HL-60 (cell line): ENCODE data around the gene GPR179.

ENCODE experiments used
- DNase-seq, 2 experiments: peaks; one replicate each; pipeline ENCODE4 v3.0.0-alpha.2; 2010 to 2020; ENCODE audit warnings: low read depth in 1 of 2, low spot score in 1 of 2
- H3K27ac ChIP-seq: fragments of 250-450 bp; sonication (Bioruptor Pico); replicated peaks from 2 replicates; pipeline ENCODE4 v1.5.1; 2020; ENCODE audit warnings: mild to moderate bottlenecking, moderate library complexity
- H3K27me3 ChIP-seq: fragments of 250-450 bp; sonication (Bioruptor Pico); 2 replicates; pipeline ENCODE4 v1.5.1; 2021; ENCODE audit warnings: mild to moderate bottlenecking, moderate library complexity; ENCODE audit not compliant: insufficient read depth, poor library complexity, severe bottlenecking
- H3K4me3 ChIP-seq: replicated peaks from 2 replicates; pipeline ENCODE4 v1.5.1; 2011; ENCODE audit warnings: mild to moderate bottlenecking, control low read depth, low read length; ENCODE audit not compliant: insufficient read depth
- CTCF ChIP-seq: IDR thresholded peaks from one replicate; pipeline ENCODE4 v1.5.1; 2011; ENCODE audit warnings: low read length, control low read depth, inconsistent platforms; ENCODE audit not compliant: insufficient read depth
- GABPA ChIP-seq: IDR thresholded peaks from 2 replicates; pipeline ENCODE4 v1.6.1; 2012; ENCODE audit warnings: low read depth
- POLR2AphosphoS5 ChIP-seq: IDR thresholded peaks from 2 replicates; pipeline ENCODE4 v1.6.1; 2012; ENCODE audit warnings: low read depth
- REST ChIP-seq: IDR thresholded peaks from 2 replicates; pipeline ENCODE4 v1.6.1; 2012; ENCODE audit warnings: low read depth; ENCODE audit not compliant: insufficient replicate concordance
- SPI1 ChIP-seq: IDR thresholded peaks from 2 replicates; pipeline ENCODE4 v1.6.1; 2012; ENCODE audit warnings: low read depth, mild to moderate bottlenecking, borderline replicate concordance

GPR179 gene

GRCh38 chr17:38357486-38358123, 13.8 kb upstream of the GPR179 start:
- no peaks in the 10 kb centered on the region for H3K27me3 ChIP-seq
- TF ChIP-seq POLR2AphosphoS5 (no peak), CTCF (no peak), GABPA (no peak), REST (no peak), SPI1 (no peak)
- H3K27ac ChIP-seq, result no peak overlapping the region
- no peak for DNase-seq
- H3K4me3 ChIP-seq, result no peak overlapping the region

GRCh38 chr17:38355251-38355650, 11.5 kb upstream of the GPR179 start:
- Histone ChIP-seq H3K27me3 (no peaks in the 10 kb centered on the region), H3K27ac (no peak overlapping the region), H3K4me3 (no peak overlapping the region)
- no peak for TF ChIP-seq GABPA
- TF ChIP-seq POLR2AphosphoS5, result no peak
- TF ChIP-seq SPI1, result no peak
- TF ChIP-seq CTCF, result no peak
- TF ChIP-seq REST, result no peak
- DNase-seq, result no peak

GRCh38 chr17:38354466-38354865, 10.7 kb upstream of the GPR179 start:
- no peak for DNase-seq
- TF ChIP-seq REST (no peak), POLR2AphosphoS5 (no peak), SPI1 (no peak), GABPA (no peak), CTCF (no peak)

More at GRCh38 chr17:38354466-38354865, 10.7 kb upstream of the GPR179 start:
- Histone ChIP-seq H3K27me3 (no peaks in the 10 kb centered on the region), H3K4me3 (no peak overlapping the region), H3K27ac (no peak overlapping the region)
